K562 (cell line): ENCODE measurements around the gene ZSCAN2. TPM values are rescaled to one million over a fixed set of nuclear protein-coding genes. Genes with fewer than 3 reads are reported as not detected.
A peak's percentile ranks its signal among the peaks of the same experiment; 100 is the strongest.

ENCODE experiments used
- ATF7 ChIP-seq: fragments of 450-650 bp; IDR thresholded peaks from 2 replicates; pipeline ENCODE4 v1.7.1; 2014; ENCODE audit warnings: mild to moderate bottlenecking, moderate library complexity
- BMI1 ChIP-seq: fragments of 150-350 bp; IDR thresholded peaks from 2 replicates; pipeline ENCODE4 v1.6.1; 2014; ENCODE audit warnings: low read length
- DMBX1 ChIP-seq: fragments of 250-450 bp; sonication (Bioruptor Pico); IDR thresholded peaks from 2 replicates; pipeline ENCODE4 v1.8.0; 2022; ENCODE audit warnings: inconsistent platforms, mild to moderate bottlenecking, moderate library complexity, borderline replicate concordance
- HLTF ChIP-seq: fragments of 450-650 bp; IDR thresholded peaks from 2 replicates; pipeline ENCODE4 v1.6.1; 2016
- SAFB2 ChIP-seq: fragments of 200-400 bp; formaldehyde crosslinking; IDR thresholded peaks from 2 replicates; pipeline ENCODE4 v1.6.1; 2018; ENCODE audit warnings: borderline replicate concordance, low read length, low read depth, moderate library complexity; ENCODE audit not compliant: severe bottlenecking
- XRCC5 ChIP-seq: fragments of 200-400 bp; formaldehyde crosslinking; IDR thresholded peaks from 2 replicates; pipeline ENCODE4 v1.6.1; 2017; ENCODE audit warnings: low read depth, mild to moderate bottlenecking, low read length
- ZFX ChIP-seq: sonication (generic); formaldehyde crosslinking; IDR thresholded peaks from 2 replicates; pipeline ENCODE4 v1.8.0; 2022; ENCODE audit warnings: mild to moderate bottlenecking, missing genetic modification reagents, moderate library complexity
- ZNF311 ChIP-seq: fragments of 250-450 bp; sonication (Bioruptor Pico); IDR thresholded peaks from 2 replicates; pipeline ENCODE4 v1.4.0; 2020; ENCODE audit warnings: mild to moderate bottlenecking, moderate library complexity
- ZNF384 ChIP-seq: IDR thresholded peaks from 2 replicates; pipeline ENCODE4 v1.6.1; 2012; ENCODE audit warnings: low read depth, low read length, improper control_type of control experiment
- ZNF445 ChIP-seq: fragments of 250-450 bp; sonication (Bioruptor Pico); IDR thresholded peaks from 2 replicates; pipeline ENCODE4 v1.4.0; 2020; ENCODE audit warnings: low read depth, mild to moderate bottlenecking, moderate library complexity
- ZSCAN32 ChIP-seq: fragments of 450-650 bp; formaldehyde crosslinking; IDR thresholded peaks from 2 replicates; pipeline ENCODE4 v1.4.0; 2020; ENCODE audit warnings: mild to moderate bottlenecking, moderate library complexity
- polyA plus RNA-seq, 8 experiments: library from polyadenylated mRNA; depleted of rRNA in 4 of 8; stranded (reverse) in 5 of 8; unstranded in 3 of 8; fragments of >200 nt; fragmentation: Nextera tagmentation in 2 of 8; fragmentation: Illumina TruSeq in 1 of 8; extraction: Ambion mirVana in 2 of 8; extraction: Trizol in 1 of 8; gene quantifications; 2 replicates each; pipeline versions ENCODE4 v1.2.1 to v1.2.3, GENCODE V29; 2011 to 2014; ENCODE audit warnings: inconsistent platforms in 1 of 8, missing spikeins in 1 of 8
- total RNA-seq, 7 experiments: library from RNA; depleted of rRNA in 6 of 7; stranded (reverse); fragments of >200 nt in 6 of 7; fragmentation: Illumina TruSeq in 2 of 7; extraction: Trizol in 2 of 7; gene quantifications; 2 replicates each; pipeline versions ENCODE4 v1.2.1 to v1.2.3, GENCODE V29; 2011 to 2021; ENCODE audit warnings: low replicate concordance in 1 of 7
- TF ChIP-seq, protein P1 (sequence below), 3 experiments: IDR thresholded peaks in 2 of 3; conservative IDR thresholded peaks in 1 of 3; 2 replicates each; pipeline ENCODE4 v1.5.1; 2011 to 2012; ENCODE audit warnings: low read length in 3 of 3, mild to moderate bottlenecking in 3 of 3, control low read depth in 2 of 3, improper control_type of control experiment in 1 of 3, inconsistent platforms in 1 of 3, low read depth in 1 of 3, mixed read lengths in 1 of 3, moderate library complexity in 1 of 3; ENCODE audit not compliant: insufficient read depth in 2 of 3
- TF ChIP-seq, protein P2 (sequence below), 2 experiments: IDR thresholded peaks in 1 of 2; conservative IDR thresholded peaks in 1 of 2; 2 replicates each; pipeline ENCODE4 v1.6.1; 2016; ENCODE audit warnings: low read depth in 2 of 2, mild to moderate bottlenecking in 1 of 2, missing compliant biosample characterization in 1 of 2, missing genetic modification characterization in 1 of 2, moderate library complexity in 1 of 2
- TF ChIP-seq, protein P3 (sequence below): fragments of 250-450 bp; sonication (Bioruptor Pico); IDR thresholded peaks from 2 replicates; pipeline ENCODE4 v1.8.0; 2021; ENCODE audit warnings: moderate library complexity, mild to moderate bottlenecking, inconsistent platforms
- TF ChIP-seq, protein P4 (sequence below): fragments of 450-650 bp; IDR thresholded peaks from 2 replicates; pipeline ENCODE4 v1.6.1; 2018; ENCODE audit warnings: mild to moderate bottlenecking, low read depth; ENCODE audit not compliant: partially characterized antibody

The ZSCAN2 gene
- total and polyA plus RNA-seq, 9 of the 15 experiments (the other 6 are each of a cell fraction or from before 2014, with no cell fraction given): 1.7 to 14.2 (median 6.6) TPM

DNA sequence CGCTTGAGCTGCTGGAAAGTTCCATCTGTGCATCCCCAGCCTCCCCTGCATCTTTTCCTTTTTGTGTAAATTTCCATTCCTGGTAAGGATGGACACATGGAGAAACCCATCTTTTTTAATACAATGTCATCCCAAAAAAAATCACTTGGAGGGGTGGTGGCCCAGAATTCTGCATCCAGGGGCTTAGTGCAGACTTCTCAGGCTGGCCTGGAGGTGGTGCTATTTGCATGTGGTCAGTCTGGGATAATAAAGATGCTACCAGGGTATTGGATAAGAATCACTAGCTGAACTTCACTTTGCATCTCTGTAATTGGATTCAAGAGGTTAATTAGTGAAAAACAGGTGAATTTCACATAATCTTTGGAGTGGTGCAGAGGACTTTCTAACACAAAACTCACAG lies 1.8 kb upstream of the ZSCAN2 start (continued):
- no peak; the same call in 1 of the 2 replicates for TF ChIP-seq ATF7
- TF ChIP-seq SAFB2: no peak
- TF ChIP-seq, protein P1, sequence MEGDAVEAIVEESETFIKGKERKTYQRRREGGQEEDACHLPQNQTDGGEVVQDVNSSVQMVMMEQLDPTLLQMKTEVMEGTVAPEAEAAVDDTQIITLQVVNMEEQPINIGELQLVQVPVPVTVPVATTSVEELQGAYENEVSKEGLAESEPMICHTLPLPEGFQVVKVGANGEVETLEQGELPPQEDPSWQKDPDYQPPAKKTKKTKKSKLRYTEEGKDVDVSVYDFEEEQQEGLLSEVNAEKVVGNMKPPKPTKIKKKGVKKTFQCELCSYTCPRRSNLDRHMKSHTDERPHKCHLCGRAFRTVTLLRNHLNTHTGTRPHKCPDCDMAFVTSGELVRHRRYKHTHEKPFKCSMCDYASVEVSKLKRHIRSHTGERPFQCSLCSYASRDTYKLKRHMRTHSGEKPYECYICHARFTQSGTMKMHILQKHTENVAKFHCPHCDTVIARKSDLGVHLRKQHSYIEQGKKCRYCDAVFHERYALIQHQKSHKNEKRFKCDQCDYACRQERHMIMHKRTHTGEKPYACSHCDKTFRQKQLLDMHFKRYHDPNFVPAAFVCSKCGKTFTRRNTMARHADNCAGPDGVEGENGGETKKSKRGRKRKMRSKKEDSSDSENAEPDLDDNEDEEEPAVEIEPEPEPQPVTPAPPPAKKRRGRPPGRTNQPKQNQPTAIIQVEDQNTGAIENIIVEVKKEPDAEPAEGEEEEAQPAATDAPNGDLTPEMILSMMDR (IDR thresholded peaks at IDR 0.05 in 2 of 3, conservative IDR thresholded peaks at IDR 0.05 in 1 of 3; ENCODE audit: insufficient read depth in 2 of 3, low read depth in 1 of 3, low read length in 3 of 3): peak; percentile 90 to 95 (median 94)
- no peak for TF ChIP-seq ZNF445 (CRISPR knock-in tag)
- TF ChIP-seq, protein P2, sequence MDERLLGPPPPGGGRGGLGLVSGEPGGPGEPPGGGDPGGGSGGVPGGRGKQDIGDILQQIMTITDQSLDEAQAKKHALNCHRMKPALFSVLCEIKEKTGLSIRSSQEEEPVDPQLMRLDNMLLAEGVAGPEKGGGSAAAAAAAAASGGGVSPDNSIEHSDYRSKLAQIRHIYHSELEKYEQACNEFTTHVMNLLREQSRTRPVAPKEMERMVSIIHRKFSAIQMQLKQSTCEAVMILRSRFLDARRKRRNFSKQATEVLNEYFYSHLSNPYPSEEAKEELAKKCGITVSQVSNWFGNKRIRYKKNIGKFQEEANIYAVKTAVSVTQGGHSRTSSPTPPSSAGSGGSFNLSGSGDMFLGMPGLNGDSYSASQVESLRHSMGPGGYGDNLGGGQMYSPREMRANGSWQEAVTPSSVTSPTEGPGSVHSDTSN (CRISPR knock-in tag; IDR thresholded peaks at IDR 0.05; ENCODE audit: low read depth): no peak
- TF ChIP-seq, protein P2 (tag; conservative IDR thresholded peaks at IDR 0.05; ENCODE audit: low read depth): no peak
- TF ChIP-seq, protein P3, sequence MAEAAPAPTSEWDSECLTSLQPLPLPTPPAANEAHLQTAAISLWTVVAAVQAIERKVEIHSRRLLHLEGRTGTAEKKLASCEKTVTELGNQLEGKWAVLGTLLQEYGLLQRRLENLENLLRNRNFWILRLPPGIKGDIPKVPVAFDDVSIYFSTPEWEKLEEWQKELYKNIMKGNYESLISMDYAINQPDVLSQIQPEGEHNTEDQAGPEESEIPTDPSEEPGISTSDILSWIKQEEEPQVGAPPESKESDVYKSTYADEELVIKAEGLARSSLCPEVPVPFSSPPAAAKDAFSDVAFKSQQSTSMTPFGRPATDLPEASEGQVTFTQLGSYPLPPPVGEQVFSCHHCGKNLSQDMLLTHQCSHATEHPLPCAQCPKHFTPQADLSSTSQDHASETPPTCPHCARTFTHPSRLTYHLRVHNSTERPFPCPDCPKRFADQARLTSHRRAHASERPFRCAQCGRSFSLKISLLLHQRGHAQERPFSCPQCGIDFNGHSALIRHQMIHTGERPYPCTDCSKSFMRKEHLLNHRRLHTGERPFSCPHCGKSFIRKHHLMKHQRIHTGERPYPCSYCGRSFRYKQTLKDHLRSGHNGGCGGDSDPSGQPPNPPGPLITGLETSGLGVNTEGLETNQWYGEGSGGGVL (CRISPR knock-in tag): no peak
- TF ChIP-seq XRCC5: no peak
- TF ChIP-seq ZSCAN32: no peak
- TF ChIP-seq HLTF: no peak
- TF ChIP-seq, protein P4, sequence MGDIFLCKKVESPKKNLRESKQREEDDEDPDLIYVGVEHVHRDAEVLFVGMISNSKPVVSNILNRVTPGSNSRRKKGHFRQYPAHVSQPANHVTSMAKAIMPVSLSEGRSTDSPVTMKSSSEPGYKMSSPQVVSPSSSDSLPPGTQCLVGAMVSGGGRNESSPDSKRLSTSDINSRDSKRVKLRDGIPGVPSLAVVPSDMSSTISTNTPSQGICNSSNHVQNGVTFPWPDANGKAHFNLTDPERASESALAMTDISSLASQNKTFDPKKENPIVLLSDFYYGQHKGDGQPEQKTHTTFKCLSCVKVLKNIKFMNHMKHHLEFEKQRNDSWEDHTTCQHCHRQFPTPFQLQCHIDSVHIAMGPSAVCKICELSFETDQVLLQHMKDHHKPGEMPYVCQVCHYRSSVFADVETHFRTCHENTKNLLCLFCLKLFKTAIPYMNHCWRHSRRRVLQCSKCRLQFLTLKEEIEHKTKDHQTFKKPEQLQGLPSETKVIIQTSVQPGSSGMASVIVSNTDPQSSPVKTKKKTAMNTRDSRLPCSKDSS: no peak
- TF ChIP-seq ZFX (CRISPR knock-in tag): no peak
- TF ChIP-seq ZNF384: peak; percentile 44; the same call in 1 of the 2 replicates
- TF ChIP-seq ZNF311: no peak
- no peak for TF ChIP-seq BMI1
- TF ChIP-seq DMBX1 (CRISPR knock-in tag): no peak
